BJ (cell line): Measurements from ENCODE around the gene DNM3. TPM values are rescaled to one million over a fixed set of nuclear protein-coding genes. Genes with fewer than 3 reads are reported as not detected.

Source experiments
- CTCF ChIA-PET: fragments of 350-600 bp; formaldehyde crosslinking; extraction: SDS; loops from one replicate; lab custom pipeline; 2021; ENCODE audit warnings: antibody characterized with exemption, inconsistent platforms; lab: Yijun Ruan, JAX
- POLR2A ChIA-PET: fragments of 300-600 bp; sonication (Branson Sonifier 250); formaldehyde crosslinking; extraction: SDS; loops from one replicate; lab custom pipeline; 2021; ENCODE audit warnings: antibody characterized with exemption; lab: Charles Lee
- DNase-seq: peaks from one replicate; pipeline ENCODE4 v3.0.0-alpha.2; 2011; ENCODE audit warnings: low read depth
- H3K27me3 ChIP-seq: 2 replicates; pipeline ENCODE4 v1.6.0; 2011; ENCODE audit warnings: low read length; ENCODE audit not compliant: control insufficient read depth, insufficient read depth
- H3K36me3 ChIP-seq: 2 replicates; pipeline ENCODE4 v1.5.1; 2011; ENCODE audit warnings: low read length; ENCODE audit not compliant: control insufficient read depth, insufficient read depth
- H3K4me3 ChIP-seq: 2 replicates; pipeline ENCODE4 v1.5.1; 2011; ENCODE audit warnings: low read depth, mild to moderate bottlenecking, control low read depth, low read length
- CTCF ChIP-seq: IDR thresholded peaks from 2 replicates; pipeline ENCODE4 v1.5.1; 2011; ENCODE audit warnings: low read depth, mild to moderate bottlenecking, control low read depth, inconsistent platforms, low read length, moderate library complexity; ENCODE audit not compliant: insufficient read depth
- polyA plus RNA-seq: library from polyadenylated mRNA; depleted of rRNA; stranded (reverse); fragments of >200 nt; gene quantifications from 2 replicates; pipeline ENCODE4 v1.2.3, GENCODE V29; 2011

DNM3 gene
- polyA plus RNA-seq, 1 experiment = 0.26 TPM

GRCh38 chr1:172416496-172417035 is 575.3 kb downstream of the DNM3 start:
- Histone ChIP-seq H3K36me3 (no peaks in the 10 kb centered on the region), H3K4me3 (no peak overlapping the region), H3K27me3 (no peaks in the 10 kb centered on the region)
- ChIA-PET POLR2A (no interaction called here), CTCF (interaction anchor here (0.6 to 3.1 kb wide), 7 partner anchors 12 to 433 kb away, joined by 3 to 11 read pairs (median 4); no protein-coding TSS in a partner anchor)
- no peak for TF ChIP-seq CTCF
- no peak for DNase-seq

- ChIA-PET CTCF (interaction anchor here (0.9 to 3.1 kb wide), 6 partner anchors 11 to 58 kb away, joined by 3 to 11 read pairs (median 4); no protein-coding TSS in a partner anchor), POLR2A (no interaction called here)
- DNase-seq = no peak
- H3K27me3 ChIP-seq = no peaks in the 10 kb centered on the region
- H3K4me3 ChIP-seq = no peak overlapping the region
- no peak for TF ChIP-seq CTCF
- H3K36me3 ChIP-seq = no peaks in the 10 kb centered on the region
Observed at GRCh38 chr1:172417557-172417956, 576.3 kb downstream of the DNM3 start.

GRCh38 chr1:172420385-172420784 is 579.1 kb downstream of the DNM3 start, which contains the start of gene C1orf105:
Gene C1orf105 (plus strand): TSS chr1:172420685. CDS start chr1:172420886, 201 bp downstream.
- H3K36me3 ChIP-seq = no peaks in the 10 kb centered on the region
- no peaks in the 10 kb centered on the region for H3K27me3 ChIP-seq
- POLR2A ChIA-PET = interaction anchor here (0.7 kb wide), 1 partner anchor 434 kb away, joined by 4 read pairs; no protein-coding TSS in a partner anchor
- no peak within 1 kb of the TSS for H3K4me3 ChIP-seq
- TF ChIP-seq CTCF = no peak
- no peak for DNase-seq
- CTCF ChIA-PET = interaction anchor here (0.6 to 2.0 kb wide), 2 partner anchors 10 to 661 kb away, joined by 3 to 10 read pairs; no protein-coding TSS in a partner anchor

- CTCF ChIA-PET = interaction anchor here (1.0 kb wide), 1 partner anchor 22 kb away, joined by 4 read pairs; the partner anchor contains the start of gene PIGC
- TF ChIP-seq CTCF = no peak
- POLR2A ChIA-PET = no interaction called here
Observed at GRCh38 chr1:172421974-172422604, 580.8 kb downstream of the DNM3 start.

GRCh38 chr1:172423336-172423735 is 582.0 kb downstream of the DNM3 start:
- POLR2A ChIA-PET = no interaction called here
- no peak overlapping the region for H3K4me3 ChIP-seq
- H3K36me3 ChIP-seq = no peaks in the 10 kb centered on the region
- CTCF ChIA-PET = interaction anchor here (2.1 kb wide), 1 partner anchor 10 kb away, joined by 6 read pairs; no protein-coding TSS in a partner anchor
- no peaks in the 10 kb centered on the region for H3K27me3 ChIP-seq
- DNase-seq = no peak
- no peak for TF ChIP-seq CTCF

More at GRCh38 chr1:172421974-172422604, 580.8 kb downstream of the DNM3 start:
- H3K4me3 ChIP-seq = no peak overlapping the region
- no peaks in the 10 kb centered on the region for H3K36me3 ChIP-seq
- no peaks in the 10 kb centered on the region for H3K27me3 ChIP-seq
- DNase-seq = no peak
